Left cardiac atrium (tissue), 4 donors: ENCODE measurements around the gene LGALS7. TPM values are rescaled to one million over a fixed set of nuclear protein-coding genes. Genes with fewer than 3 reads are reported as not detected.
"Not testable (repeated sequence)": the region's sequence is repeated elsewhere in the genome, so short reads cannot be mapped to it uniquely, and the experiment has no call there.

Source experiments
- ATAC-seq, 2 donors: fragments of 200-7000 bp; cut with Tn5 transposase; one replicate each; pipeline ENCODE4 v1.9.1; 2020; ENCODE audit warnings: mild to moderate bottlenecking in 2 of 2, moderate library complexity in 2 of 2
- DNase-seq: peaks from one replicate; pipeline ENCODE4 v3.0.0-alpha.2; 2020
- intact Hi-C, 2 donors: fragments of 100-400 bp; cut with DNase I; formaldehyde crosslinking; loops; one replicate each; pipeline versions ENCODE4 v1.14.1 to v1.15.1; 2022 to 2023
- long read RNA-seq: library from polyadenylated mRNA; unstranded; transcript quantifications from one replicate; pipeline ENCODE4 v2.0.0, GENCODE V29; 2021
- total RNA-seq, 2 donors: library from RNA; stranded (reverse); fragmentation: NEBNext Ultra II Directional; extraction: Animal tissue kit (Norgen Biotek cat#: 25700); gene quantifications; one replicate each; pipeline ENCODE4 v1.2.1, GENCODE V29; 2021
- donor health status: DM: no; HTN: yes; CAD: no.
- donor health status: DM: no; HTN: yes; CAD: no; lungs with severe emphysema.
- donor health status: DM: yes; HTN: yes; CAD: no.
- donor health status: Dilated cardiomyopathy.

The LGALS7 gene
- not detected for total RNA-seq
- long read RNA-seq = 0 reads

GRCh38 chr19:38773469-38774177, at the start of gene LGALS7:
Gene LGALS7 (minus strand): TSS chr19:38773517. CDS start chr19:38773492, 25 bp downstream.
- intact Hi-C loops = no loop called here
- DNase-seq = no peak
- no peak for ATAC-seq

GRCh38 chr19:38821230-38821825, 48.0 kb upstream of the LGALS7 start:
- intact Hi-C loops, ATAC-seq, DNase-seq: not testable (repeated sequence)

GRCh38 chr19:38819231-38819920, 46.1 kb upstream of the LGALS7 start:
- ATAC-seq = peak; percentile 62 to 75
- intact Hi-C loops = no loop called here
- DNase-seq = no peak

GRCh38 chr19:38817081-38817480, 43.8 kb upstream of the LGALS7 start:
- intact Hi-C loops = no loop called here
- ATAC-seq (no peak), DNase-seq (no peak)

- DNase-seq (no peak), ATAC-seq (no peak)
- intact Hi-C loops = no loop called here
These were observed 42.9 kb upstream of the LGALS7 start for GRCh38 chr19:38816131-38816750.

- intact Hi-C loops = no loop called here
- DNase-seq (no peak), ATAC-seq (no peak)
These were observed 42.0 kb upstream of the LGALS7 start for GRCh38 chr19:38815059-38816001.

- ATAC-seq, intact Hi-C loops: not testable (repeated sequence)
These were observed 40.6 kb upstream of the LGALS7 start for GRCh38 chr19:38813932-38814331.

GRCh38 chr19:38813323-38813722, 40.0 kb upstream of the LGALS7 start:
- ATAC-seq = no peak
- no peak for DNase-seq
- intact Hi-C loops = no loop called here

More at GRCh38 chr19:38813932-38814331, 40.6 kb upstream of the LGALS7 start:
- not testable (repeated sequence) for DNase-seq

- intact Hi-C loops = no loop called here
- ATAC-seq = peak in 1 of 2 donors; percentile 23
- no peak for DNase-seq
These were observed 39.6 kb upstream of the LGALS7 start, which contains the start of gene LGALS4 for GRCh38 chr19:38812841-38813320. Gene LGALS4 (minus strand): TSS chr19:38812945. CDS start chr19:38812886, 59 bp downstream.

- DNase-seq (no peak), ATAC-seq (no peak)
- intact Hi-C loops = no loop called here
These were observed 38.9 kb upstream of the LGALS7 start for GRCh38 chr19:38812009-38812840.

GRCh38 chr19:38809592-38810252, 36.4 kb upstream of the LGALS7 start:
- DNase-seq (no peak), ATAC-seq (no peak)
- intact Hi-C loops = no loop called here

- ATAC-seq (no peak), DNase-seq (no peak)
- intact Hi-C loops = no loop called here
These were observed 35.4 kb upstream of the LGALS7 start for GRCh38 chr19:38808741-38809140.

- ATAC-seq, intact Hi-C loops: not testable (repeated sequence)
These were observed 34.2 kb upstream of the LGALS7 start for GRCh38 chr19:38807374-38808098.

GRCh38 chr19:38806371-38806770, 33.1 kb upstream of the LGALS7 start:
- intact Hi-C loops = no loop called here
- ATAC-seq (no peak), DNase-seq (no peak)

More at GRCh38 chr19:38807374-38808098, 34.2 kb upstream of the LGALS7 start:
- DNase-seq = not testable (repeated sequence)

- no peak for DNase-seq
- ATAC-seq = peak in 1 of 2 donors; percentile 31
- intact Hi-C loops = no loop called here
These were observed 31.9 kb upstream of the LGALS7 start for GRCh38 chr19:38805180-38805579.

GRCh38 chr19:38803543-38803942, 30.2 kb upstream of the LGALS7 start:
- intact Hi-C loops = no loop called here
- ATAC-seq = no peak
- DNase-seq = no peak
